PFSK-1 (cell line): Measurements from ENCODE around the gene ESR1.

ENCODE experiments used
- FOXP2 ChIP-seq: optimal IDR thresholded peaks from 2 replicates; pipeline ENCODE3; 2011; ENCODE audit warnings: borderline replicate concordance, control low read depth, inconsistent platforms; ENCODE audit not compliant: insufficient read depth; ENCODE audit errors: extremely low read length, extremely low read depth
- REST ChIP-seq, 2 experiments: IDR thresholded peaks; 2 replicates each; pipeline versions ENCODE4 v1.6.1 to v1.8.0; 2011 to 2012; ENCODE audit warnings: low read depth in 2 of 2, low read length in 2 of 2, control low read depth in 1 of 2, inconsistent platforms in 1 of 2, mild to moderate bottlenecking in 1 of 2, moderate library complexity in 1 of 2; ENCODE audit not compliant: insufficient read depth in 1 of 2

- TF ChIP-seq REST (IDR thresholded peaks at IDR 0.05; ENCODE audit: insufficient read depth in 1 of 2, low read depth in 2 of 2, low read length in 2 of 2), result no peak
- TF ChIP-seq FOXP2, result no peak
Measured at GRCh38 chr6:151784441-151785214, 22.9 kb upstream of the ESR1 start.
